Neuron (in vitro differentiated cells): ENCODE measurements around the gene HIKESHI.

Experiments
- H2AFZ ChIP-seq: one replicate; pipeline ENCODE4 v1.6.1; 2013; ENCODE audit warnings: low read depth, mild to moderate bottlenecking, inconsistent platforms, low read length, moderate library complexity
- H3K27me3 ChIP-seq: one replicate; pipeline ENCODE4 v1.6.1; 2013; ENCODE audit warnings: low read length; ENCODE audit not compliant: insufficient read depth
- H3K36me3 ChIP-seq: one replicate; pipeline ENCODE4 v1.6.1; 2013; ENCODE audit warnings: low read length; ENCODE audit not compliant: insufficient read depth
- H3K4me1 ChIP-seq: one replicate; pipeline ENCODE4 v1.6.1; 2013; ENCODE audit warnings: low read length; ENCODE audit not compliant: insufficient read depth
- H3K4me3 ChIP-seq: 2 replicates; pipeline ENCODE4 v1.5.1; 2013; ENCODE audit warnings: mild to moderate bottlenecking, low read length, moderate library complexity
- H3K9me3 ChIP-seq: one replicate; pipeline ENCODE4 v1.6.1; 2013; ENCODE audit warnings: low read length

Gene HIKESHI

DNA sequence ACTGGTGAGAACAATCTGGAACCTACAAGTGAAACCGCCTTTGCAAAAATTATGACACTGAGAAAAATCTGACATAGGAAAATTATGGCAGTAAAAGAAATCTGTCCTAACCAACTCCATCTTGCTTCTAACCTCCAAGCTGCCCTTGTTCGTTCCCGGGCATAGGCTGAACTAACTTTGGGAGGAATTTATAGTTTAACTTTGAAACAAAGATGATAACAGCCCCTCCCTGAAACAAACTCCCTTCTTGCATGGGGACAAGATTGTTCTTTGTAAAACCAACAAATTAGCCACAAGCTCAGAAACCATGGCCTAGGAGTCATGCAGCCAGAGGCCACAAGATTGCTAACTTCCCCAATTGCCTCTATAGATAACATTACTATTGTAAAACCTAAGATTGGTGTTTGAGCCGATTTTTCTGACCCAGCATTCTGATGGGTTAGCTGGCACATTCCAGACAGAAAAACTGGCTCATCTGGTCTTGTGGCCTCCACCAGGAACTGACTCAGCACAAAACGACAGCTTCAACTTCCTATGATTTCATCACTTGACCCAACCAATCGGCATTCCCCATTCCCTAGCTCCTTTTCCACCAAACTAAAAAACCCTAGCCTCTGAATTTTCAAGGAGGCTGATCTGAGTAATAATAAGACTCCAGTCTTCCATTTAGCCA, 69.0 kb downstream of the HIKESHI start:
- Histone ChIP-seq H3K36me3 (no peaks in the 10 kb centered on the region), H2AFZ (no peak overlapping the region), H3K4me1 (peaks cover 20% of the 10 kb centered on the region), H3K9me3 (peaks cover 6% of the 10 kb centered on the region), H3K4me3 (no peak overlapping the region), H3K27me3 (no peaks in the 10 kb centered on the region)

DNA sequence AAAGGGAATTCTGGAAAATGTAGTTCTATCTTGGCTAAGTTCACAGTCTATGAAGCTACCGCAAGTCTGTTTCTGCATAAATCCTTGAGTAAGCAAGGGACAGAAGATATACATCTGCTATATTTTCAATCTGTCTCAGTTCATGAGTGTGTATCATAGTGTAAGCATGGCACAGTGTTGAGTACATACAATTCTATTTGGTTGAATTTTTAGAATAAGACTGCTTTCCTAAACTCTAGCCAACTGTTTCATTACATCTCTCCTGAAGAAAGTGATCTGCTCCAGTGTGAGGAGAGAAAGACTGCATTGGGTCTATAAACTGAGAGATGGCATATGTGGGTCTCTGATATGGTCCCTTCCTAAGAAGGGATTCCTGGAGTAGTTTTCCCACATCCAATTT, 70.0 kb downstream of the HIKESHI start:
- Histone ChIP-seq H3K9me3 (peaks cover 8% of the 10 kb centered on the region), H3K36me3 (no peaks in the 10 kb centered on the region), H3K4me1 (peaks cover 20% of the 10 kb centered on the region), H3K27me3 (no peaks in the 10 kb centered on the region), H3K4me3 (no peak overlapping the region), H2AFZ (no peak overlapping the region)

GRCh38 chr11:86372586-86372985, 70.5 kb downstream of the HIKESHI start:
- Histone ChIP-seq H3K4me3 (no peak overlapping the region), H3K9me3 (peaks cover 10% of the 10 kb centered on the region), H2AFZ (no peak overlapping the region), H3K36me3 (no peaks in the 10 kb centered on the region), H3K27me3 (no peaks in the 10 kb centered on the region), H3K4me1 (peaks cover 20% of the 10 kb centered on the region)

DNA sequence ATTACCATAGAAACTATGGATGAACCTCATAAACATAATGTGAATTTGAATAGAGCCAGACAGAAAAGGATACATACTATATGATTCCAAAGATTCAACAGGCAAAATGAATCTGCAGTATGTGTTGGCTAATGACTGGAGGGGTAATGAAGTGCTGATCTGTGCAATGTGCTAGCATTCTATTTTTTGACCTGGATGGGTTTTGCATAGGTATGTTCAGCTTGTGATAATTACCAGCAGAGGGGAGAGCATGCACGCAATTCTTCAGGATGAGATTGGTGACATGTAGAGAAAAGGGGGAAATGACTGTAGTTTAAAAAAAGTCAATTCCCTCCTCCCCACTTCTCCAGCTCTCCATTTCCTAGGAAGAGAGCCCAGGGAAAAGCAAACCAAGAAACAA, 72.0 kb downstream of the HIKESHI start:
- H3K36me3 ChIP-seq, result no peaks in the 10 kb centered on the region
- peak overlapping the region; percentile 46 for H3K4me3 ChIP-seq
- peak overlapping the region; percentile 51 for H2AFZ ChIP-seq

DNA sequence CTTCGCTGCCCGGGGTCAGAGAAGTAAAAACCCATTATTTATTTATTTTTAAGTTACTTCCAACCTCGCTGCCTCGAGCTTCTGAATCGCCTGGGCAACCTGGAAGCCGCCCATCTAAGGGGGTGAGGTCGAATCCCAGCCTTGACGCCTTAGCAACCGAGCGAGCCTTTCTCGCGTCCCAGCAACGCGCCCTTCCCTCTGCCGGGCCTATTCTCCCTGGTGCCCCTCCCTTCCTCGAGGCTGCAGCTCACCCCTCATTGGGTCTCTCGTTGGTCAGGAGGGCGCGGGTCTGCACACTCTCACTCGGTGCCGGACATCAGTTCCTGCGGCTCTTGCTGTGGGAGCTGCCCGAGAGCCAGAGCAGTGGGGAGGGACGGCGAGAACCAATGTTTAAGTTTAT, 72.5 kb downstream of the HIKESHI start, which contains the start of gene CCDC81:
CCDC81 (plus strand) TSS at position 302 of the 400 bp plus-strand sequence. CDS start 277 bp downstream, outside the sequence.
- peak within 1 kb of the TSS; percentile 46 for H3K4me3 ChIP-seq
- no peaks in the 10 kb centered on the region for H3K27me3 ChIP-seq
- H3K36me3 ChIP-seq, result no peaks in the 10 kb centered on the region
- H3K9me3 ChIP-seq, result peaks cover 10% of the 10 kb centered on the region
- peak within 1 kb of the TSS; percentile 51 for H2AFZ ChIP-seq
- peaks cover 18% of the 10 kb centered on the region for H3K4me1 ChIP-seq

More for the DNA sequence above, 72.0 kb downstream of the HIKESHI start:
- H3K27me3 ChIP-seq, result no peaks in the 10 kb centered on the region
- H3K4me1 ChIP-seq, result peaks cover 20% of the 10 kb centered on the region
- H3K9me3 ChIP-seq, result peaks cover 10% of the 10 kb centered on the region

DNA sequence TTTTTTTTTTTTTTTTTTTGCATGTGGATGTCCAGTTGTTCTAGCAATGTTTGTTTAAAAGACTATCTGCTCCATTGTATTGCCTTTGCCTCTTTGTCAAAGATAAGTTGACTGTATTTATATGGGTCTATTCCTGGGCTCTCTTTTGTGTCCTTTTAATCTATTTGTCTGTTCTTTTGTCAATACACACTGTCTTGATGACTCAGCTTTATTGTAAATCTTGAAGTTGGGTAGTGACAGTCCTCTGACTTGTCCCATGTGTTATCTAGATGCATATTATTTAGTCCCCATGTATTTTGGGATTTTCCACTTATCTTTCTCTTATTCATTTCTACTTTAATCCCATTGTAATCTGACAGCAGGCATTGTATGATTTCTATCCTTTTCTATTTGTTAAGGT, 75.9 kb downstream of the HIKESHI start:
- no peak overlapping the region for H2AFZ ChIP-seq
- H3K36me3 ChIP-seq, result no peaks in the 10 kb centered on the region
- H3K4me1 ChIP-seq, result peaks cover 16% of the 10 kb centered on the region
- H3K4me3 ChIP-seq, result no peak overlapping the region
- no peaks in the 10 kb centered on the region for H3K27me3 ChIP-seq
- peaks cover 8% of the 10 kb centered on the region for H3K9me3 ChIP-seq

DNA sequence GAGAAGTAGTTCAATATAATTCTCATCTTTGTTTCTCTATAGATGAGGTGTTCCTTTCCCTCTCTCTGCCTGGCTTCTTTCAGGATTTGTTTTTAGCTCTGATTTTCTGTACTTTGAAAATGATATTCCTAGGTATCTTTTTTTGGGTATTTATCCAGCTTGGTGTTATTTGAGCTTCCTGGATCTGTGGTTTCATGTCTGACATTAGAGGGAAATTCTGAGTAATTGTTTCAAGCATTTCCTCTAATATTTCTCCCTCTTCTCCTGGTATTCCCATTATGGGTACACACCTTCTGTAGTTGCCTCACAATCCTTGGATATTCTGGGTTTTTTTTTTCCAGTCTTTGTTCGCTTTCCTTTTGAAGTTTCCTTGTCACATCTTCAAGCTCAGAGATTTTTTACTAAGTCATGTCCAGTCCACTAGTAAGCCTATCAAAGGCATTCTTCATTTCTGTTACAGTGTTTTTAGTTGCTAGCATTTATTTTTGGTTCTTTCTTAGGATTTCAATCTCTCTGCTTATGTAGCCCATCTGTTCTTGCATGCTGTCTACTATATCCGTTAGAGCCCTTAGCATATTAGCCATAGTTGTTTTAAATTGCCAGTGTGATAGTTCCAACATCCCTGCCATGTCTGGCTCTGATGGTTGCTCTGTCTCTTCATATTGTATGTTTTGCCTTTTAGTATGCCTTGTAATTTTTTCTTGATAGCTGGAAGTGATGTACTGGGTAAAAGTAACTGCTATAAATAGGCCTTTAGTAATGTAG, 78.4 kb downstream of the HIKESHI start:
- Histone ChIP-seq H3K4me1 (peaks cover 3% of the 10 kb centered on the region), H3K27me3 (no peaks in the 10 kb centered on the region), H3K9me3 (peaks cover 8% of the 10 kb centered on the region), H3K4me3 (no peak overlapping the region), H2AFZ (no peak overlapping the region), H3K36me3 (no peaks in the 10 kb centered on the region)

DNA sequence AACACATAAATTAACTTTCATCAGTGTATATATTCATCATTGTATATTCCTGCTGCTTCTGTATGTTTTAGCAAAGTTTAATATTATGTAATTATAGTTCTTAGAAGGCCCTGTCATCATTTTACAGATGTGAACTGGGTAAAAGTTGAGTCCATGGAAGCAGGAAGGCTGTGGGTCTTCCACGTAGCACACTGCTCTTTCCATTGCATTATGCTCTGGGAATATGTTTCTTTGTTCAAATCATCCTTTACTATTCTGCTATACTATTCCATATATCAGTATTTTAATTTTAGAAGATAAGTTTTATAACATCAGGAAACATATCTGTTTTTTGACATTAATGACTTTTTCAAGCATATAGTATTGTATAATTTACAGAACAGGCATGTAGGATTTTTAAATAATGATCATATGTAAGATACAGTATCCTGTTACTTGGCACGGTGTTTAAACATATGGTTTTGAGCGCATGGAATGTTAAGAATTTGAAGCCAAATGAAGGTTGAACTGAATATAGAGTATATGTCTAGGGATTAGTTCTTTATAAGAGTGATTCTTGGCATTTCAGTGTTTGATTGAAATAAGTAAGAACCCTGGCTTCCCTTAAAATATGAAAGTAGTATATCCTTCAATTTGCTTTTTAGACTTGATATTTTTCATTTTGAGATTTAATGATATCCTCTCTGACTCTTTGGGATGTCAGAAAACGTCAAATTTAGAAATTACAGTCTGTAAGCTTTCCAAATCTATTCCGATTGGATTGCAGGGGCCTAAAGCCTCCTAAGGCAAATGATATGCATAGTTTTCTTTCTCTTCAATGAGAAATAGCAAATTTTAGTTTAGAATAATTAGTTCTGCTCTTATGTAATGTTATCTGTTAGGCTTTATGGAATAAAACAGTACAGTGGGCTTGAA, 81.3 kb downstream of the HIKESHI start:
- no peak overlapping the region for H2AFZ ChIP-seq
- H3K36me3 ChIP-seq, result peaks cover 6% of the 10 kb centered on the region
- H3K9me3 ChIP-seq, result peaks cover 3% of the 10 kb centered on the region
- no peaks in the 10 kb centered on the region for H3K4me1 ChIP-seq
- H3K4me3 ChIP-seq, result no peak overlapping the region
- H3K27me3 ChIP-seq, result no peaks in the 10 kb centered on the region

DNA sequence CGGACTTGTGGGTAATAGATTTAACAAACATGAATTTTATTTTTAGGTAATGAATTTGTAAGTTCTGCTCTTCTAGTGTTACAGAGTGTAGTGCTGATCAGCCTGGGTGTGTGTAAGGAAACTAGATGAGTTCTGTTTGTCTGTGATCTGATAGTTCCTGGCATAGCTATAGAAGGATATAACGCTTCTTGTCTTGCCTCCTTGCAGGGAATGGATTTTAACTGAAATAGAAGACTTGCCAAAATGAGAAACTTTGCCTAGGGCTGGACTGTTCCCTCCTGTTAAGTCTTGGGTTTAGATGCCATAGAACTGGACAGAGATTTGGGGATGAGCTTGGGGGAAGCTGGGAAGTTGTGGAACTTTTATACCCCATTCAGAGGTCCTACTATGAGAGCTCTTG, 84.2 kb downstream of the HIKESHI start:
- Histone ChIP-seq H3K36me3 (peaks cover 6% of the 10 kb centered on the region), H3K9me3 (no peaks in the 10 kb centered on the region), H2AFZ (no peak overlapping the region), H3K27me3 (no peaks in the 10 kb centered on the region), H3K4me3 (no peak overlapping the region), H3K4me1 (no peaks in the 10 kb centered on the region)

GRCh38 chr11:86386746-86387145, 84.7 kb downstream of the HIKESHI start:
- Histone ChIP-seq H3K27me3 (no peaks in the 10 kb centered on the region), H3K9me3 (no peaks in the 10 kb centered on the region), H2AFZ (no peak overlapping the region), H3K36me3 (peaks cover 6% of the 10 kb centered on the region), H3K4me1 (no peaks in the 10 kb centered on the region), H3K4me3 (no peak overlapping the region)

GRCh38 chr11:86388198-86388597, 86.2 kb downstream of the HIKESHI start:
- Histone ChIP-seq H3K4me3 (no peak overlapping the region), H3K9me3 (no peaks in the 10 kb centered on the region)

DNA sequence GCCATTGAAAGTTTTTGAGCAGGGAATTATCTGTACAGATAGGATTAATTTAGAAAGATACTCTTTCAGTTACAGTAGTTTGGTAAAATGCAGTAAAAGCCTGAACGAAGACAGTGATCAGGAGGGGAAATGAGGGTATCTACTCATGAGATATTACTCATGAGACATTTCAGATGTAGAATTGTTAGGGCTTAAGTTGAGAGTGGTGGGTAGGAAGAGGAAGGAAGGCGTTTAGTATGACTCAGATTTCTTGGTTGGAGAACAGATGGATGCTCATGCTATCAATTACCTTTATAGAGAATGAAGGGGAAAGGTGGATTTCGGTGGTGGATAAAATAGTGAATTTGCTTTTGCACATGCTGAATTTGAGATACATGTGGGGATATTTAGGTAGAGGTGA, 88.4 kb downstream of the HIKESHI start:
- H3K9me3 ChIP-seq, result no peaks in the 10 kb centered on the region
- peaks cover 12% of the 10 kb centered on the region for H3K36me3 ChIP-seq
- peaks cover 5% of the 10 kb centered on the region for H3K4me1 ChIP-seq
- H3K4me3 ChIP-seq, result no peak overlapping the region
- H3K27me3 ChIP-seq, result no peaks in the 10 kb centered on the region
- H2AFZ ChIP-seq, result no peak overlapping the region

More at GRCh38 chr11:86388198-86388597, 86.2 kb downstream of the HIKESHI start:
- no peaks in the 10 kb centered on the region for H3K27me3 ChIP-seq
- H2AFZ ChIP-seq, result no peak overlapping the region
- H3K36me3 ChIP-seq, result peaks cover 12% of the 10 kb centered on the region
- H3K4me1 ChIP-seq, result no peaks in the 10 kb centered on the region
